Smooth muscle cell (in vitro differentiated cells): ENCODE measurements around the gene CEL. TPM values are rescaled to one million over a fixed set of nuclear protein-coding genes. Genes with fewer than 3 reads are reported as not detected.
A peak's percentile ranks its signal among the peaks of the same experiment; 100 is the strongest.
"Not testable (repeated sequence)": the region's sequence is repeated elsewhere in the genome, so short reads cannot be mapped to it uniquely, and the experiment has no call there.

Source experiments
- DNase-seq: peaks from one replicate; lab custom pipeline; 2025; ENCODE audit not compliant: unreplicated experiment; lab: John Stamatoyannopoulos, UW
- H2AFZ ChIP-seq: fragments of 200-600 bp; sonication (generic); 2 replicates; pipeline ENCODE4 v1.6.0; 2016; ENCODE audit warnings: antibody characterized with exemption, low read depth, mild to moderate bottlenecking
- H3F3A ChIP-seq: fragments of 200-600 bp; sonication (generic); 2 replicates; pipeline ENCODE4 v1.6.0; 2017; ENCODE audit warnings: antibody characterized with exemption, low read depth
- H3K27ac ChIP-seq: fragments of 200-600 bp; sonication (generic); 2 replicates; pipeline ENCODE4 v1.5.1; 2016; ENCODE audit warnings: low read depth, mild to moderate bottlenecking
- H3K27me3 ChIP-seq: fragments of 200-600 bp; sonication (generic); 2 replicates; pipeline ENCODE4 v1.6.1; 2016; ENCODE audit warnings: low read depth, mild to moderate bottlenecking
- H3K36me3 ChIP-seq: fragments of 200-600 bp; sonication (generic); 2 replicates; pipeline ENCODE4 v1.5.1; 2016; ENCODE audit warnings: low read depth
- H3K4me1 ChIP-seq: fragments of 200-600 bp; sonication (generic); 2 replicates; pipeline ENCODE4 v1.5.1; 2016; ENCODE audit warnings: low read depth
- H3K4me2 ChIP-seq: fragments of 200-600 bp; sonication (generic); 2 replicates; pipeline ENCODE4 v1.6.0; 2016; ENCODE audit warnings: mild to moderate bottlenecking
- H3K4me3 ChIP-seq: fragments of 200-600 bp; sonication (generic); 2 replicates; pipeline ENCODE4 v1.5.1; 2016; ENCODE audit warnings: mild to moderate bottlenecking
- H3K79me2 ChIP-seq: fragments of 200-600 bp; sonication (generic); 2 replicates; pipeline ENCODE4 v1.6.0; 2016; ENCODE audit warnings: low read depth, mild to moderate bottlenecking
- H3K9ac ChIP-seq: fragments of 200-600 bp; sonication (generic); 2 replicates; pipeline ENCODE4 v1.6.0; 2016; ENCODE audit warnings: low read depth
- H3K9me3 ChIP-seq: fragments of 200-600 bp; sonication (generic); replicated peaks from 2 replicates; pipeline ENCODE4 v1.5.1; 2016; ENCODE audit warnings: low read depth
- H4K20me1 ChIP-seq: fragments of 200-600 bp; sonication (generic); 2 replicates; pipeline ENCODE4 v1.6.0; 2016; ENCODE audit warnings: low read depth
- WGBS: methylation state at CpG from one replicate; pipeline ENCODE4 v1.1.7; 2016; ENCODE audit warnings: low lambda C conversion rate; 5-methylcytosine and 5-hydroxymethylcytosine counted together
- polyA plus RNA-seq: library from polyadenylated mRNA; unstranded; fragments of >200 nt; fragmentation: Nextera tagmentation; extraction: Ambion mirVana; gene quantifications from 2 replicates; pipeline ENCODE4 v1.2.1, GENCODE V29; 2016
- total RNA-seq: library from RNA; depleted of rRNA; stranded (reverse); fragments of >200 nt; gene quantifications from 2 replicates; pipeline ENCODE4 v1.2.3, GENCODE V29; 2014
- TF ChIP-seq, protein P1 (sequence below): fragments of 200-600 bp; sonication (generic); IDR thresholded peaks from 2 replicates; pipeline ENCODE4 v1.5.1; 2017; ENCODE audit warnings: borderline replicate concordance, mild to moderate bottlenecking, antibody characterized with exemption; ENCODE audit not compliant: insufficient read depth, poor library complexity, severe bottlenecking

CEL gene
- total and polyA plus RNA-seq, 2 experiments from 2014 or later, result 0.18 to 0.73 TPM

DNA sequence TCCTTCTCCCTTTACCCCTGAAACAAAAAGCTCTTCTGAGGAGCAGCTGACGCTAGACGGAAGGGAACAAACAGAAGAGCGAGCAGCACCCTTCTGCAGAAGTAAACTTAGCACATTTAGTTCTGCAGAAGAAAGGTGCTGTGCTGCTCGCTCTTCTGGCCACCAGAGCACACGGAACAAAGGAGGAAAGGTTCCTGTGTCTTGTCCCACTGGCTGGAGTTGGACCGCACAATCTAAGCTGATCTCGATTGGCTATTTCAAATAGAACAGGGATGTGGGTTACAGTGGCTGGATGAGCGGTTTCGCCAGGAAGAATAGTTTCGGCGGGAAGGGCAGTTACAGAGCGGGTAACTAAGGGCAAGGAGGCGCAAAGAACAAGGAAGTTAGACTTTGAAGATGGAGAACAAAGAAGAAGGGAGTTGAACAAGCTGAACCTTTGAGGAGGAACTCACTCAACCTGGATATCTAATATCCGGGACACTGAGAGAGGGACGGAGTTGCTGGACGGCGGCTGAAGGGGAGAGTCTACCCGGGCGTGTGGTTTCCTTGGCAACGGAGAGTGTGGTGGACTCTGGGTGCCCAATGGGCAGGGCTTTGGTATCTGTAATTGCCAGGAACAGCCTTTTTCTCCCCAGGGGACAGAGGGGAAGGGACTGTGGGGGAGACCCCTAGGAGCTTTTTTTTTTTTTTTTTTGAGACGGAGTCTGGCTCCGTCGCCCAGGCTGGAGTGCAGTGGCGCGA, 23.8 kb upstream of the CEL start:
- H3K27ac ChIP-seq, result no peak overlapping the region
- no peak overlapping the region for H3K9ac ChIP-seq
- DNase-seq, result no peak
- H3K79me2 ChIP-seq, result peaks cover 77% of the 10 kb centered on the region
- peaks cover under 1% of the 10 kb centered on the region for H3K4me1 ChIP-seq
- no peaks in the 10 kb centered on the region for H3K27me3 ChIP-seq
- H3K9me3 ChIP-seq, result no peaks in the 10 kb centered on the region
- H3K4me2 ChIP-seq, result no peak overlapping the region
- peaks cover 90% of the 10 kb centered on the region for H4K20me1 ChIP-seq
- H3K36me3 ChIP-seq, result no peaks in the 10 kb centered on the region
- no peaks in the 10 kb centered on the region for H3F3A ChIP-seq
- no peak overlapping the region for H2AFZ ChIP-seq
- 98% methylated on average over 25 of the region's 25 CpGs for WGBS
- H3K4me3 ChIP-seq, result no peak overlapping the region
- TF ChIP-seq, protein P1, sequence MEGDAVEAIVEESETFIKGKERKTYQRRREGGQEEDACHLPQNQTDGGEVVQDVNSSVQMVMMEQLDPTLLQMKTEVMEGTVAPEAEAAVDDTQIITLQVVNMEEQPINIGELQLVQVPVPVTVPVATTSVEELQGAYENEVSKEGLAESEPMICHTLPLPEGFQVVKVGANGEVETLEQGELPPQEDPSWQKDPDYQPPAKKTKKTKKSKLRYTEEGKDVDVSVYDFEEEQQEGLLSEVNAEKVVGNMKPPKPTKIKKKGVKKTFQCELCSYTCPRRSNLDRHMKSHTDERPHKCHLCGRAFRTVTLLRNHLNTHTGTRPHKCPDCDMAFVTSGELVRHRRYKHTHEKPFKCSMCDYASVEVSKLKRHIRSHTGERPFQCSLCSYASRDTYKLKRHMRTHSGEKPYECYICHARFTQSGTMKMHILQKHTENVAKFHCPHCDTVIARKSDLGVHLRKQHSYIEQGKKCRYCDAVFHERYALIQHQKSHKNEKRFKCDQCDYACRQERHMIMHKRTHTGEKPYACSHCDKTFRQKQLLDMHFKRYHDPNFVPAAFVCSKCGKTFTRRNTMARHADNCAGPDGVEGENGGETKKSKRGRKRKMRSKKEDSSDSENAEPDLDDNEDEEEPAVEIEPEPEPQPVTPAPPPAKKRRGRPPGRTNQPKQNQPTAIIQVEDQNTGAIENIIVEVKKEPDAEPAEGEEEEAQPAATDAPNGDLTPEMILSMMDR, result no peak

DNA sequence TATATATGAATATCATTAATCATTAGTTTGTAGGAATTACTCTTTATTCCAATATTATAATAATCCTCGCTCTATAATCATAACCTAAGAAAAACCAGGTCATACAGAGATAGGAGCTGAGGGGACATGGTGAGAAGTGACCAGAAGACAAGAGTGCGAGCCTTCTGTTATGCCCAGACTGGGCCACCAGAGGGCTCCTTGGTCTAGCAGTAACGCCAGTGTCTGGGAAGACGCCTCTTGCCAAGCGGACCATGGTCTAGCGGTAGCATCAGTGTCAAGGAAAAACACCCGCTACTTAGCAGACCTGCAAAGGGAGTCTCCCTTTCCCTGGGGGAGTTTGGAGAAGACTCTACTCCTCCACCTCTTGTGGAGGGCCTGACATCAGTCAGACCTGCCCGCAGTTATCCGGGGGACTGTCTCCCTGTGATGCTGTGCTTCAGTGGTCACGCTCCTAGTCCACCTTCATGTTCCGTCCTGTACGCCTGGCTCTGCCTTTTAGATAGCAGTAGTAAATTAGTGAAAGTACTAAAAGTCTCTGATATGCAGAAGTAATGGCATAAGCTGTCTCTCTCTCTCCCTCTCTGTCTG, 20.8 kb upstream of the CEL start:
- WGBS, result 89% methylated on average over 12 of the region's 12 CpGs
- H3K4me3 ChIP-seq, H3K27ac ChIP-seq, H3K9ac ChIP-seq, DNase-seq, H3F3A ChIP-seq, H2AFZ ChIP-seq, H3K4me2 ChIP-seq, H3K36me3 ChIP-seq, H3K4me1 ChIP-seq, H3K9me3 ChIP-seq, H3K27me3 ChIP-seq: not testable (repeated sequence)
- Histone ChIP-seq H4K20me1 (peaks cover 83% of the 10 kb centered on the region), H3K79me2 (peaks cover 47% of the 10 kb centered on the region)
- TF ChIP-seq, protein P1, result peak; percentile 66

DNA sequence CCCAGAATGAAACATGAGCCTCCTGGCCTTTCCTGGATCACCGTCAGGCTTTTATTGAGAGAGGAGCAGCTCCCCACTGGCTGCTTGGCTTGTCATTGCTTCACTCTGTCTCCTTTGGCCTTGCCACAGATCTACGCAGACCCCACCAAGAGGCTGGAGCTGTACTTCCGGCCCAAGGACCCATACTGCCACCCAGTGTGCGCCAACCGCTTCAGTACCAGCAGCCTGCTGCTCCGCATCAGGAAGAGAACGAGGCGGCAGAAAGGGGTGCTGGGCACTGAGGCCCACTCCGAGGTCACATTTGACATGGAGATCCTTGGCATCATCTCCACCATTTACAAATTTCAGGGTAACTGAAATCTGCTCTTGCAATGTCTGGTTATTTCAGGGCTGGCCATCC, 19.8 kb upstream of the CEL start:
- H3K27ac ChIP-seq, result no peak overlapping the region
- H3K79me2 ChIP-seq, result peaks cover 37% of the 10 kb centered on the region
- no peaks in the 10 kb centered on the region for H3F3A ChIP-seq
- no peaks in the 10 kb centered on the region for H3K27me3 ChIP-seq
- 96% methylated on average over 9 of the region's 9 CpGs for WGBS
- no peak overlapping the region for H3K9ac ChIP-seq
- no peak overlapping the region for H3K4me3 ChIP-seq
- DNase-seq, result no peak
- H3K36me3 ChIP-seq, result no peaks in the 10 kb centered on the region
- no peak overlapping the region for H3K4me2 ChIP-seq
- TF ChIP-seq, protein P1, result no peak
- no peaks in the 10 kb centered on the region for H3K4me1 ChIP-seq
- H2AFZ ChIP-seq, result no peak overlapping the region
- no peaks in the 10 kb centered on the region for H3K9me3 ChIP-seq
- peaks cover 73% of the 10 kb centered on the region for H4K20me1 ChIP-seq
